ENCODE measurements around the gene BTNL9. TPM values are rescaled to one million over a fixed set of nuclear protein-coding genes. Genes with fewer than 3 reads are reported as not detected.

BTNL9 gene
- 0.24 and 0.56 TPM in 2 replicates for total RNA-seq (ENCODE audit: low replicate concordance)

GRCh38 chr5:181039931-181040630 lies at the start of gene BTNL9:
TSS of gene BTNL9 (plus strand) at chr5:181040266. CDS start at chr5:181045490, 5,224 bp downstream.
- H3K4me3 Mint-ChIP-seq: no peak within 1 kb of the TSS
- H3K27me3 Mint-ChIP-seq (ENCODE audit: insufficient read depth, low read depth): peaks cover 4% of the 10 kb centered on the region
- Histone ChIP-seq H3K27me3 (peaks cover 59% of the 10 kb centered on the region), H3K79me2 (ENCODE audit: low read depth) (no peaks in the 10 kb centered on the region), H3K36me3 (no peaks in the 10 kb centered on the region), H2AFZ (replicated peaks) (no peak within 1 kb of the TSS), H3K4me1 (peaks cover 7% of the 10 kb centered on the region), H4K20me1 (ENCODE audit: low read depth) (no peaks in the 10 kb centered on the region), H3K27ac (no peak within 1 kb of the TSS), H3K4me3 (no peak within 1 kb of the TSS), H3K9me3 (ENCODE audit: low read depth) (no peaks in the 10 kb centered on the region), H3F3A (ENCODE audit: low read depth) (no peaks in the 10 kb centered on the region), H3K9ac (no peak within 1 kb of the TSS), H3K4me2 (no peak within 1 kb of the TSS)
- TF ChIP-seq EZH2phosphoT487 (IDR thresholded peaks at IDR 0.05) (no peak), EZH2 (IDR thresholded peaks at IDR 0.05) (no peak)
- no peaks in the 10 kb centered on the region for H3K36me3 Mint-ChIP-seq
- H3K27ac Mint-ChIP-seq: no peak within 1 kb of the TSS
- DNase-seq (ENCODE audit: low spot score): no peak
- H3K9me3 Mint-ChIP-seq: no peaks in the 10 kb centered on the region
- peaks cover 6% of the 10 kb centered on the region for H3K4me1 Mint-ChIP-seq

GRCh38 chr5:180990882-180991242 lies 49.2 kb upstream of the BTNL9 start:
- no peaks in the 10 kb centered on the region for H3K36me3 Mint-ChIP-seq
- H3K4me3 ChIP-seq: no peak overlapping the region
- H3K27me3 ChIP-seq: no peaks in the 10 kb centered on the region
- TF ChIP-seq EZH2 (IDR thresholded peaks at IDR 0.05) (no peak), EZH2phosphoT487 (IDR thresholded peaks at IDR 0.05) (no peak), CTCF (IDR thresholded peaks at IDR 0.05) (no peak)
- no peak overlapping the region for H2AFZ ChIP-seq (replicated peaks)
- no peaks in the 10 kb centered on the region for H3K4me1 Mint-ChIP-seq
- no peak overlapping the region for H3K27ac Mint-ChIP-seq
- no peaks in the 10 kb centered on the region for H3K79me2 ChIP-seq (ENCODE audit: low read depth)
- DNase-seq (ENCODE audit: low spot score): no peak
- H4K20me1 ChIP-seq (ENCODE audit: low read depth): no peaks in the 10 kb centered on the region
- H3K4me1 ChIP-seq: no peaks in the 10 kb centered on the region
- no peaks in the 10 kb centered on the region for H3F3A ChIP-seq (ENCODE audit: low read depth)
- H3K4me2 ChIP-seq: no peak overlapping the region
- H3K27me3 Mint-ChIP-seq (ENCODE audit: insufficient read depth, low read depth): no peaks in the 10 kb centered on the region
- H3K9me3 Mint-ChIP-seq: no peaks in the 10 kb centered on the region
- no peak overlapping the region for H3K4me3 Mint-ChIP-seq
- H3K36me3 ChIP-seq: no peaks in the 10 kb centered on the region
- H3K9ac ChIP-seq: no peak overlapping the region
- H3K27ac ChIP-seq: no peak overlapping the region
- H3K9me3 ChIP-seq (ENCODE audit: low read depth): no peaks in the 10 kb centered on the region

- H3K36me3 ChIP-seq: no peaks in the 10 kb centered on the region
- Mint-ChIP-seq H3K4me1 (no peaks in the 10 kb centered on the region), H3K27ac (no peak overlapping the region), H3K4me3 (no peak overlapping the region), H3K27me3 (ENCODE audit: insufficient read depth, low read depth) (peaks cover 5% of the 10 kb centered on the region), H3K36me3 (no peaks in the 10 kb centered on the region), H3K9me3 (no peaks in the 10 kb centered on the region)
- H3K27me3 ChIP-seq: no peaks in the 10 kb centered on the region
- no peak overlapping the region for H2AFZ ChIP-seq (replicated peaks)
- TF ChIP-seq EZH2phosphoT487 (IDR thresholded peaks at IDR 0.05): no peak
- no peak for TF ChIP-seq EZH2 (IDR thresholded peaks at IDR 0.05)
- TF ChIP-seq CTCF (IDR thresholded peaks at IDR 0.05): no peak
- H3K4me3 ChIP-seq: no peak overlapping the region
- no peak overlapping the region for H3K9ac ChIP-seq
- H3K79me2 ChIP-seq (ENCODE audit: low read depth): no peaks in the 10 kb centered on the region
- DNase-seq (ENCODE audit: low spot score): no peak
- H3K4me2 ChIP-seq: no peak overlapping the region
- no peaks in the 10 kb centered on the region for H4K20me1 ChIP-seq (ENCODE audit: low read depth)
- no peaks in the 10 kb centered on the region for H3K4me1 ChIP-seq
- H3K9me3 ChIP-seq (ENCODE audit: low read depth): no peaks in the 10 kb centered on the region
- H3K27ac ChIP-seq: no peak overlapping the region
- H3F3A ChIP-seq (ENCODE audit: low read depth): no peaks in the 10 kb centered on the region
These were observed 38.1 kb upstream of the BTNL9 start for GRCh38 chr5:181001947-181002346.

GRCh38 chr5:181005791-181006190 lies 34.3 kb upstream of the BTNL9 start:
- TF ChIP-seq EZH2phosphoT487 (IDR thresholded peaks at IDR 0.05) (no peak), CTCF (IDR thresholded peaks at IDR 0.05) (no peak), EZH2 (IDR thresholded peaks at IDR 0.05) (no peak)
- H3K4me1 ChIP-seq: no peaks in the 10 kb centered on the region
- no peak overlapping the region for H2AFZ ChIP-seq (replicated peaks)
- Mint-ChIP-seq H3K27ac (no peak overlapping the region), H3K36me3 (no peaks in the 10 kb centered on the region), H3K4me3 (no peak overlapping the region), H3K4me1 (no peaks in the 10 kb centered on the region), H3K9me3 (no peaks in the 10 kb centered on the region), H3K27me3 (ENCODE audit: insufficient read depth, low read depth) (peaks cover 9% of the 10 kb centered on the region)
- no peak overlapping the region for H3K9ac ChIP-seq
- H3K27me3 ChIP-seq: peaks cover 4% of the 10 kb centered on the region
- no peak overlapping the region for H3K4me2 ChIP-seq
- H3K79me2 ChIP-seq (ENCODE audit: low read depth): no peaks in the 10 kb centered on the region
- no peaks in the 10 kb centered on the region for H3F3A ChIP-seq (ENCODE audit: low read depth)
- no peaks in the 10 kb centered on the region for H3K9me3 ChIP-seq (ENCODE audit: low read depth)
- H3K36me3 ChIP-seq: no peaks in the 10 kb centered on the region
- no peak overlapping the region for H3K4me3 ChIP-seq
- H3K27ac ChIP-seq: no peak overlapping the region
- no peak for DNase-seq (ENCODE audit: low spot score)
- no peaks in the 10 kb centered on the region for H4K20me1 ChIP-seq (ENCODE audit: low read depth)
